Activated naive CD8-positive, alpha-beta T cell treated with anti-CD3 and anti-CD28 coated beads, Interleukin-2, amount 10 ng/mL, durations not matched to agents 7 days and 5 days (primary cell): ENCODE data around the gene HS3ST1. TPM values are rescaled to one million over a fixed set of nuclear protein-coding genes. Genes with fewer than 3 reads are reported as not detected.

ENCODE experiments used
- ATAC-seq: fragments of 150-1000 bp; cut with Tn5 transposase; one replicate; pipeline ENCODE4 v1.10.0; 2021; ENCODE audit warnings: low read depth, moderate library complexity
- POLR2A ChIA-PET: fragments of 350-600 bp; sonication (Branson Sonifier 250); formaldehyde crosslinking; loops from one replicate; lab custom pipeline; 2021; ENCODE audit warnings: antibody characterized with exemption; lab: Charles Lee
- DNase-seq: peaks from one replicate; pipeline ENCODE4 v3.0.0; 2021
- H3K27ac Mint-ChIP-seq: one replicate; pipeline ENCODE4 v1.8.0; 2022; ENCODE audit warnings: mild to moderate bottlenecking, mixed read lengths
- H3K27me3 Mint-ChIP-seq: one replicate; pipeline ENCODE4 v1.8.0; 2022; ENCODE audit warnings: mild to moderate bottlenecking, moderate library complexity, mixed read lengths
- H3K36me3 Mint-ChIP-seq: one replicate; pipeline ENCODE4 v1.8.0; 2021; ENCODE audit warnings: mild to moderate bottlenecking, mixed read lengths
- H3K4me1 Mint-ChIP-seq: one replicate; pipeline ENCODE4 v1.8.0; 2021; ENCODE audit warnings: mixed read lengths
- H3K4me3 Mint-ChIP-seq: one replicate; pipeline ENCODE4 v1.8.0; 2022; ENCODE audit warnings: mild to moderate bottlenecking, moderate library complexity, mixed read lengths
- H3K9me3 Mint-ChIP-seq: one replicate; pipeline ENCODE4 v1.8.0; 2021; ENCODE audit warnings: mixed read lengths
- total RNA-seq, 2 experiments: library from RNA; stranded (reverse); gene quantifications; one replicate each; pipeline ENCODE4 v1.2.3, GENCODE V29; 2021

The HS3ST1 gene
- total RNA-seq, 2 experiments from 2014 or later = 0.06 to 0.47 TPM

- no peak overlapping the region for H3K27ac Mint-ChIP-seq
- DNase-seq (no peak), ATAC-seq (no peak)
- H3K4me1 Mint-ChIP-seq = no peaks in the 10 kb centered on the region
- POLR2A ChIA-PET = no interaction called here
- H3K4me3 Mint-ChIP-seq = no peak overlapping the region
- H3K9me3 Mint-ChIP-seq = peaks cover 4% of the 10 kb centered on the region
- H3K27me3 Mint-ChIP-seq = peaks cover 8% of the 10 kb centered on the region
- no peaks in the 10 kb centered on the region for H3K36me3 Mint-ChIP-seq
These were observed 23.0 kb upstream of the HS3ST1 start for GRCh38 chr4:11451716-11452115.

- ATAC-seq (no peak), DNase-seq (no peak)
- POLR2A ChIA-PET = no interaction called here
- H3K4me1 Mint-ChIP-seq = no peaks in the 10 kb centered on the region
- peaks cover 4% of the 10 kb centered on the region for H3K9me3 Mint-ChIP-seq
- H3K36me3 Mint-ChIP-seq = no peaks in the 10 kb centered on the region
- no peak overlapping the region for H3K4me3 Mint-ChIP-seq
- no peak overlapping the region for H3K27ac Mint-ChIP-seq
- H3K27me3 Mint-ChIP-seq = peaks cover 4% of the 10 kb centered on the region
These were observed 17.6 kb upstream of the HS3ST1 start for GRCh38 chr4:11446155-11446811.

GRCh38 chr4:11441194-11441556, 12.5 kb upstream of the HS3ST1 start:
- Mint-ChIP-seq H3K4me3 (no peak overlapping the region), H3K27me3 (peaks cover 2% of the 10 kb centered on the region), H3K9me3 (peaks cover 2% of the 10 kb centered on the region), H3K4me1 (peaks cover 2% of the 10 kb centered on the region), H3K36me3 (no peaks in the 10 kb centered on the region), H3K27ac (no peak overlapping the region)
- ATAC-seq (no peak), DNase-seq (no peak)
- POLR2A ChIA-PET = no interaction called here

GRCh38 chr4:11440481-11441193, 11.9 kb upstream of the HS3ST1 start:
- POLR2A ChIA-PET = no interaction called here
- Mint-ChIP-seq H3K9me3 (peaks cover under 1% of the 10 kb centered on the region), H3K36me3 (no peaks in the 10 kb centered on the region), H3K4me3 (no peak overlapping the region), H3K27ac (no peak overlapping the region), H3K4me1 (peaks cover 4% of the 10 kb centered on the region), H3K27me3 (peaks cover 2% of the 10 kb centered on the region)
- ATAC-seq = no peak
- DNase-seq = no peak

GRCh38 chr4:11439836-11440235, 11.1 kb upstream of the HS3ST1 start:
- peaks cover 4% of the 10 kb centered on the region for H3K27me3 Mint-ChIP-seq
- no peak overlapping the region for H3K4me3 Mint-ChIP-seq
- H3K27ac Mint-ChIP-seq = no peak overlapping the region
- POLR2A ChIA-PET = no interaction called here
- no peak for ATAC-seq
- no peaks in the 10 kb centered on the region for H3K36me3 Mint-ChIP-seq
- peaks cover 4% of the 10 kb centered on the region for H3K4me1 Mint-ChIP-seq
- no peaks in the 10 kb centered on the region for H3K9me3 Mint-ChIP-seq
- DNase-seq = no peak

- Mint-ChIP-seq H3K36me3 (no peaks in the 10 kb centered on the region), H3K4me1 (peaks cover 4% of the 10 kb centered on the region), H3K27ac (no peak overlapping the region), H3K4me3 (no peak overlapping the region), H3K27me3 (peaks cover 4% of the 10 kb centered on the region), H3K9me3 (no peaks in the 10 kb centered on the region)
- POLR2A ChIA-PET = no interaction called here
- ATAC-seq (no peak), DNase-seq (no peak)
These were observed 10.0 kb upstream of the HS3ST1 start for GRCh38 chr4:11438647-11439046.

GRCh38 chr4:11436673-11437072, 8.0 kb upstream of the HS3ST1 start:
- Mint-ChIP-seq H3K4me3 (no peak overlapping the region), H3K27me3 (peaks cover 5% of the 10 kb centered on the region), H3K9me3 (no peaks in the 10 kb centered on the region), H3K36me3 (no peaks in the 10 kb centered on the region), H3K27ac (no peak overlapping the region), H3K4me1 (peaks cover 4% of the 10 kb centered on the region)
- ATAC-seq (no peak), DNase-seq (no peak)
- POLR2A ChIA-PET = no interaction called here

GRCh38 chr4:11436084-11436483, 7.4 kb upstream of the HS3ST1 start:
- Mint-ChIP-seq H3K4me3 (no peak overlapping the region), H3K27me3 (peaks cover 10% of the 10 kb centered on the region), H3K36me3 (no peaks in the 10 kb centered on the region), H3K4me1 (peaks cover 4% of the 10 kb centered on the region), H3K27ac (no peak overlapping the region), H3K9me3 (no peaks in the 10 kb centered on the region)
- DNase-seq = no peak
- POLR2A ChIA-PET = no interaction called here
- no peak for ATAC-seq

GRCh38 chr4:11435557-11435956, 6.9 kb upstream of the HS3ST1 start:
- no peak for DNase-seq
- no peak for ATAC-seq
- peaks cover 15% of the 10 kb centered on the region for H3K27me3 Mint-ChIP-seq
- POLR2A ChIA-PET = no interaction called here
- no peaks in the 10 kb centered on the region for H3K36me3 Mint-ChIP-seq
- no peaks in the 10 kb centered on the region for H3K9me3 Mint-ChIP-seq
- no peak overlapping the region for H3K27ac Mint-ChIP-seq
- no peak overlapping the region for H3K4me3 Mint-ChIP-seq
- H3K4me1 Mint-ChIP-seq = peaks cover 4% of the 10 kb centered on the region

- H3K4me1 Mint-ChIP-seq = peaks cover 14% of the 10 kb centered on the region
- no peaks in the 10 kb centered on the region for H3K9me3 Mint-ChIP-seq
- H3K27ac Mint-ChIP-seq = no peak overlapping the region
- ATAC-seq (no peak), DNase-seq (no peak)
- POLR2A ChIA-PET = no interaction called here
- H3K4me3 Mint-ChIP-seq = no peak overlapping the region
- peaks cover 51% of the 10 kb centered on the region for H3K27me3 Mint-ChIP-seq
- H3K36me3 Mint-ChIP-seq = no peaks in the 10 kb centered on the region
These were observed 2.4 kb upstream of the HS3ST1 start for GRCh38 chr4:11431111-11431510.

- no peak for ATAC-seq
- H3K36me3 Mint-ChIP-seq = no peaks in the 10 kb centered on the region
- no peak overlapping the region for H3K27ac Mint-ChIP-seq
- H3K27me3 Mint-ChIP-seq = peaks cover 53% of the 10 kb centered on the region
- no peak overlapping the region for H3K4me3 Mint-ChIP-seq
- POLR2A ChIA-PET = no interaction called here
- peaks cover 12% of the 10 kb centered on the region for H3K4me1 Mint-ChIP-seq
- no peak for DNase-seq
- no peaks in the 10 kb centered on the region for H3K9me3 Mint-ChIP-seq
These were observed 1.8 kb upstream of the HS3ST1 start for GRCh38 chr4:11430536-11430935.

GRCh38 chr4:11429699-11430045, 978 bp upstream of the HS3ST1 start:
- Mint-ChIP-seq H3K9me3 (no peaks in the 10 kb centered on the region), H3K27me3 (peaks cover 51% of the 10 kb centered on the region), H3K36me3 (no peaks in the 10 kb centered on the region), H3K4me1 (peaks cover 12% of the 10 kb centered on the region), H3K4me3 (peak overlapping the region; percentile 74), H3K27ac (no peak overlapping the region)
- DNase-seq = no peak
- POLR2A ChIA-PET = no interaction called here
- no peak for ATAC-seq

GRCh38 chr4:11428899-11429698, 405 bp upstream of the HS3ST1 start:
- no peak overlapping the region for H3K27ac Mint-ChIP-seq
- H3K36me3 Mint-ChIP-seq = no peaks in the 10 kb centered on the region
- peaks cover 51% of the 10 kb centered on the region for H3K27me3 Mint-ChIP-seq
- ATAC-seq (peak; percentile 79), DNase-seq (peak; percentile 69)
- peak overlapping the region; percentile 74 for H3K4me3 Mint-ChIP-seq
- POLR2A ChIA-PET = no interaction called here
- peaks cover 12% of the 10 kb centered on the region for H3K4me1 Mint-ChIP-seq
- H3K9me3 Mint-ChIP-seq = no peaks in the 10 kb centered on the region
